Endothelial cell of umbilical vein (primary cell): ENCODE results near the gene RASAL1. TPM values are rescaled to one million over a fixed set of nuclear protein-coding genes. Genes with fewer than 3 reads are reported as not detected.

Experiments used
- BruUV-seq: library from RNA; stranded (reverse); fragments of 400-500 nt; replicated peaks from 2 replicates; lab custom pipeline; 2021; lab: Mats Ljungman, UMichigan
- CTCF ChIA-PET: fragments of 300-600, 350-600 bp; sonication (Branson Sonifier 250); formaldehyde crosslinking; loops from one replicate; lab custom pipeline; 2021; ENCODE audit warnings: antibody characterized with exemption, inconsistent platforms; lab: Charles Lee
- POLR2A ChIA-PET: fragments of 300-600, 350-600 bp; sonication (Branson Sonifier 250); formaldehyde crosslinking; loops from one replicate; lab custom pipeline; 2021; ENCODE audit warnings: antibody characterized with exemption, inconsistent platforms; lab: Charles Lee
- DNase-seq: peaks from one replicate; pipeline ENCODE4 v3.0.0-alpha.2; 2011; ENCODE audit warnings: low read depth, low spot score
- FAIRE-seq: peaks from 2 replicates; lab custom pipeline; 2011; peaks lifted over from hg19 to GRCh38; lab: Jason Lieb, UNC
- H2AFZ ChIP-seq: 2 replicates; pipeline ENCODE4 v1.6.0; 2012; ENCODE audit warnings: low read depth, low read length, control low read depth, inconsistent platforms
- H3K27ac ChIP-seq: 2 replicates; pipeline ENCODE4 v1.5.1; 2011; ENCODE audit warnings: low read depth, mild to moderate bottlenecking, control low read depth, low read length, moderate library complexity; ENCODE audit not compliant: insufficient read depth
- H3K27me3 ChIP-seq, 2 experiments: 2 replicates each; pipeline versions ENCODE4 v1.6.0 to v1.6.1; 2011; ENCODE audit warnings: low read length in 2 of 2, mixed read lengths in 1 of 2; ENCODE audit not compliant: control insufficient read depth in 2 of 2, insufficient read depth in 2 of 2
- H3K36me3 ChIP-seq, 2 experiments: 2 replicates in 1 of 2; 3 replicates in 1 of 2; pipeline ENCODE4 v1.5.1; 2011; ENCODE audit warnings: low read length in 2 of 2, mild to moderate bottlenecking in 1 of 2, moderate library complexity in 1 of 2; ENCODE audit not compliant: control insufficient read depth in 2 of 2, insufficient read depth in 2 of 2; ENCODE audit errors: extremely low read depth in 1 of 2
- H3K4me1 ChIP-seq: 3 replicates; pipeline ENCODE4 v1.5.1; 2011; ENCODE audit warnings: mild to moderate bottlenecking, low read length; ENCODE audit not compliant: control insufficient read depth, insufficient read depth; ENCODE audit errors: extremely low read depth
- H3K4me2 ChIP-seq: 2 replicates; pipeline ENCODE4 v1.6.1; 2011; ENCODE audit warnings: low read length, control low read depth, mixed read lengths; ENCODE audit not compliant: insufficient read depth
- H3K4me3 ChIP-seq, 3 experiments: fragments of 200-600 bp in 1 of 3; sonication (generic), shearing (Covaris generic) in 1 of 3; replicated peaks in 1 of 3; 2 replicates each; pipeline ENCODE4 v1.5.1; 2011 to 2016; ENCODE audit warnings: control low read depth in 3 of 3, low read length in 3 of 3, mild to moderate bottlenecking in 2 of 3, inconsistent platforms in 1 of 3, low read depth in 1 of 3, moderate library complexity in 1 of 3; ENCODE audit not compliant: insufficient read depth in 1 of 3
- H3K79me2 ChIP-seq: 2 replicates; pipeline ENCODE4 v1.6.0; 2012; ENCODE audit warnings: low read length, inconsistent platforms; ENCODE audit not compliant: control insufficient read depth, insufficient read depth
- H3K9ac ChIP-seq: replicated peaks from 2 replicates; pipeline ENCODE3; 2011; ENCODE audit warnings: low read length, control low read depth; ENCODE audit not compliant: insufficient read depth; ENCODE audit errors: extremely low read depth
- H3K9me1 ChIP-seq: replicated peaks from 3 replicates; pipeline ENCODE4 v1.6.0; 2011; ENCODE audit warnings: mild to moderate bottlenecking, low read length; ENCODE audit not compliant: control insufficient read depth, insufficient read depth; ENCODE audit errors: extremely low read depth
- H3K9me3 ChIP-seq: replicated peaks from 2 replicates; pipeline ENCODE4 v1.5.1; 2012; ENCODE audit warnings: low read length, inconsistent platforms; ENCODE audit not compliant: control insufficient read depth, insufficient read depth
- H4K20me1 ChIP-seq: replicated peaks from 2 replicates; pipeline ENCODE3; 2011; ENCODE audit warnings: mild to moderate bottlenecking, low read length; ENCODE audit not compliant: control insufficient read depth, insufficient read depth; ENCODE audit errors: extremely low read depth
- EZH2 ChIP-seq: IDR thresholded peaks from 2 replicates; pipeline ENCODE4 v1.6.1; 2012; ENCODE audit warnings: borderline replicate concordance, low read depth, mild to moderate bottlenecking, moderate library complexity, low read length, inconsistent platforms; ENCODE audit not compliant: severe bottlenecking
- FOS ChIP-seq: IDR thresholded peaks from 2 replicates; pipeline ENCODE4 v1.6.1; 2011; ENCODE audit warnings: mild to moderate bottlenecking, low read length, moderate library complexity, borderline replicate concordance; ENCODE audit not compliant: insufficient read depth
- GATA2 ChIP-seq: IDR thresholded peaks from 2 replicates; pipeline ENCODE4 v1.7.0; 2011; ENCODE audit warnings: low read depth, mild to moderate bottlenecking, moderate library complexity, mixed read lengths, low read length; ENCODE audit not compliant: insufficient read length, insufficient read depth
- JUN ChIP-seq: IDR thresholded peaks from 2 replicates; pipeline ENCODE4 v1.6.1; 2011; ENCODE audit warnings: borderline replicate concordance, low read depth; ENCODE audit not compliant: insufficient read length, insufficient read depth
- MYC ChIP-seq: IDR thresholded peaks from one replicate; pipeline ENCODE4 v1.6.1; 2011; ENCODE audit warnings: mild to moderate bottlenecking, low read depth, low read length
- POLR2A ChIP-seq: IDR thresholded peaks from 2 replicates; pipeline ENCODE4 v1.6.1; 2012; ENCODE audit warnings: low read depth, mild to moderate bottlenecking, control low read depth, low read length
- POLR2AphosphoS5 ChIP-seq: IDR thresholded peaks from 2 replicates; pipeline ENCODE4 v1.6.1; 2012; ENCODE audit warnings: low read depth, mild to moderate bottlenecking, control low read depth, low read length, moderate library complexity; ENCODE audit not compliant: insufficient read depth
- dilution Hi-C: fragments of 300-500 bp; cut with MboI; formaldehyde crosslinking; loops from one replicate; pipeline ENCODE4 v1.15.0; 2019; ENCODE audit warnings: low sequenced_read_pairs; ENCODE audit not compliant: extremely low pct_ligation_motif_present
- intact Hi-C: fragments of 100-400 bp; cut with micrococcal nuclease; formaldehyde crosslinking; loops from one replicate; pipeline ENCODE4 v1.10.0; 2022
- polyA plus RNA-seq, 4 experiments: library from polyadenylated mRNA; depleted of rRNA in 3 of 4; stranded (reverse) in 3 of 4; unstranded in 1 of 4; fragments of >200 nt; gene quantifications; 2 replicates each; pipeline versions ENCODE4 v1.2.1 to v1.2.3, GENCODE V29; 2011 to 2012; ENCODE audit warnings: missing spikeins in 1 of 4
- total RNA-seq: library from RNA; stranded (reverse); gene quantifications from 2 replicates; pipeline ENCODE4 v1.2.3, GENCODE V29; 2021
- TF ChIP-seq, protein P1 (sequence below): IDR thresholded peaks from 2 replicates; pipeline ENCODE4 v1.6.1; 2011; ENCODE audit not compliant: insufficient read depth, insufficient read length
- TF ChIP-seq, protein P2 (sequence below), 2 donors: IDR thresholded peaks; 1 replicate in 1 of 2; 2 replicates in 1 of 2; pipeline ENCODE4 v1.5.1; 2011; ENCODE audit warnings: low read length in 2 of 2, mild to moderate bottlenecking in 2 of 2, moderate library complexity in 2 of 2, control low read depth in 1 of 2, inconsistent platforms in 1 of 2, low read depth in 1 of 2; ENCODE audit not compliant: insufficient read depth in 1 of 2; ENCODE audit errors: extremely low read depth in 1 of 2

The RASAL1 gene
- total and polyA plus RNA-seq, 2 donors (not counting 3 experiments of a cell fraction or from before 2014, with no cell fraction given): not detected

DNA sequence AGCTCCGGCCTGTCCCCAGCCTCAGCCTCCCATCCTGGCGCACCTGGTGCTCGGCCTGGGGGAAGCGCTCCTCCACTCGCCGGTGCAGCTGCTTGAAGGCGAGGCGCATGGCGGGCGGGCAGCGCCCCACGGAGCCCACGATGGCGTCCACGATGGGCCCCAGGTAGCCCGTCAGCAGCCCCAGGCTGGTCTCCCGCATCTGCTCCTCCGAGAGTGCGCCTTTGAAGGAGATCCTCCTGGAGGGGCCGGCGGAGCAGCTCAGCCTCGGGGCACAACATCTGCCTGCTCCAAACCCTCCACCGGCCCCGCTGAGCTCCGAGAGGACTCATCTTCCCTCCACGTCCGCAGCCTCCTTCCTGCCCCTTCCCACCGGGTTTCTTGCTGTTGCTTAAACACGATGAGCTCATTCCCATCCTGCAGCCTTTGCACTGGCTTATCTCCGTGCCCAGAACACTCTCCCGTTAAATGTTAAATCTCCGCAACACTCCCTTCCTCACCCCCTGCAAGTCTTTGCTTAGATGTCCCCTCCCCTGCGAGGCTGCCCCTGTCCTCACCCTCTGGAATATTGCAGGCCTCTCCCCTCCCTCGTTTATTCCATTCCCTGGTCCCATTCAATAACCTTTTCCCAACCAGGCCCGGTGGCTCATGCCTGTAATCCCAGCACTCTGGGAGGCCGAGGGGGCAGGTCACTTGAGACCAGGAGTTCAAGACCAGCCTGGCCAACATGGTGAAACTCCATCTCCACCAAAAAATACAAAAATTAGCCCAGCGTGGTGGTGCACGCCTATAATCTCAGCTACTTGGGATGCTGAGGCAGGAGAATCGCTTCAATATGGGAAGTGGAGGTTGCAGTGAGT is 23.3 kb downstream of the RASAL1 start:
- Histone ChIP-seq H3K4me2 (no peak overlapping the region), H3K4me1 (no peaks in the 10 kb centered on the region), H3K36me3 (no peaks in the 10 kb centered on the region), H3K27me3 (peaks cover 0 to 1% of the 10 kb centered on the region in 2 experiments), H3K9ac (no peak overlapping the region), H3K4me3 (no peak overlapping the region), H3K27ac (no peak overlapping the region), H3K9me1 (no peaks in the 10 kb centered on the region), H3K9me3 (no peaks in the 10 kb centered on the region), H4K20me1 (no peaks in the 10 kb centered on the region), H2AFZ (no peak overlapping the region), H3K79me2 (no peaks in the 10 kb centered on the region)
- intact Hi-C loops (no loop called here), dilution Hi-C loops (no loop called here)
- DNase-seq: no peak
- no TSS peak for BruUV-seq
- CTCF ChIA-PET: interaction anchor here (1.3 kb wide), 1 partner anchor 120 kb away, joined by 5 read pairs; no protein-coding TSS in a partner anchor
- POLR2A ChIA-PET: no interaction called here
- no peak for FAIRE-seq
- no peak for TF ChIP-seq GATA2
- no peak for TF ChIP-seq JUN
- no peak for TF ChIP-seq MYC
- no peak for TF ChIP-seq EZH2
- TF ChIP-seq FOS: no peak
- TF ChIP-seq, protein P1, sequence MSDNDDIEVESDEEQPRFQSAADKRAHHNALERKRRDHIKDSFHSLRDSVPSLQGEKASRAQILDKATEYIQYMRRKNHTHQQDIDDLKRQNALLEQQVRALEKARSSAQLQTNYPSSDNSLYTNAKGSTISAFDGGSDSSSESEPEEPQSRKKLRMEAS: no peak
- TF ChIP-seq POLR2AphosphoS5: no peak
- no peak for TF ChIP-seq POLR2A
- TF ChIP-seq, protein P2, sequence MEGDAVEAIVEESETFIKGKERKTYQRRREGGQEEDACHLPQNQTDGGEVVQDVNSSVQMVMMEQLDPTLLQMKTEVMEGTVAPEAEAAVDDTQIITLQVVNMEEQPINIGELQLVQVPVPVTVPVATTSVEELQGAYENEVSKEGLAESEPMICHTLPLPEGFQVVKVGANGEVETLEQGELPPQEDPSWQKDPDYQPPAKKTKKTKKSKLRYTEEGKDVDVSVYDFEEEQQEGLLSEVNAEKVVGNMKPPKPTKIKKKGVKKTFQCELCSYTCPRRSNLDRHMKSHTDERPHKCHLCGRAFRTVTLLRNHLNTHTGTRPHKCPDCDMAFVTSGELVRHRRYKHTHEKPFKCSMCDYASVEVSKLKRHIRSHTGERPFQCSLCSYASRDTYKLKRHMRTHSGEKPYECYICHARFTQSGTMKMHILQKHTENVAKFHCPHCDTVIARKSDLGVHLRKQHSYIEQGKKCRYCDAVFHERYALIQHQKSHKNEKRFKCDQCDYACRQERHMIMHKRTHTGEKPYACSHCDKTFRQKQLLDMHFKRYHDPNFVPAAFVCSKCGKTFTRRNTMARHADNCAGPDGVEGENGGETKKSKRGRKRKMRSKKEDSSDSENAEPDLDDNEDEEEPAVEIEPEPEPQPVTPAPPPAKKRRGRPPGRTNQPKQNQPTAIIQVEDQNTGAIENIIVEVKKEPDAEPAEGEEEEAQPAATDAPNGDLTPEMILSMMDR (IDR thresholded peaks at IDR 0.05; ENCODE audit: extremely low read depth in 1 of 2, insufficient read depth in 1 of 2, low read depth in 1 of 2, low read length in 2 of 2): no peak
